ENCODE data around the gene UNC119.

The UNC119 gene

GRCh38 chr17:28541439-28541838, 11.0 kb downstream of the UNC119 start:
- no peak for TF ChIP-seq CREB5 (CRISPR knock-in tag; IDR thresholded peaks at IDR 0.05; ENCODE audit: low read depth)
- no peak for TF ChIP-seq RARB (CRISPR knock-in tag; IDR thresholded peaks at IDR 0.05)
- no peak for TF ChIP-seq ISL1 (CRISPR knock-in tag; IDR thresholded peaks at IDR 0.05)
- no peak for TF ChIP-seq PATZ1 (CRISPR knock-in tag; IDR thresholded peaks at IDR 0.05; ENCODE audit: borderline replicate concordance)
- TF ChIP-seq SNAI2 (CRISPR knock-in tag; IDR thresholded peaks at IDR 0.05): no peak
- no peak for TF ChIP-seq ZNF565 (CRISPR knock-in tag; conservative IDR thresholded peaks at IDR 0.05; ENCODE audit: low read depth)
- TF ChIP-seq ARNTL (CRISPR knock-in tag; IDR thresholded peaks at IDR 0.05; ENCODE audit: borderline replicate concordance, low read depth): no peak
- TF ChIP-seq ZNF8 (CRISPR knock-in tag; IDR thresholded peaks at IDR 0.05): no peak
- no peak for TF ChIP-seq ZNF70 (CRISPR knock-in tag; IDR thresholded peaks at IDR 0.05)
- TF ChIP-seq, protein P1, sequence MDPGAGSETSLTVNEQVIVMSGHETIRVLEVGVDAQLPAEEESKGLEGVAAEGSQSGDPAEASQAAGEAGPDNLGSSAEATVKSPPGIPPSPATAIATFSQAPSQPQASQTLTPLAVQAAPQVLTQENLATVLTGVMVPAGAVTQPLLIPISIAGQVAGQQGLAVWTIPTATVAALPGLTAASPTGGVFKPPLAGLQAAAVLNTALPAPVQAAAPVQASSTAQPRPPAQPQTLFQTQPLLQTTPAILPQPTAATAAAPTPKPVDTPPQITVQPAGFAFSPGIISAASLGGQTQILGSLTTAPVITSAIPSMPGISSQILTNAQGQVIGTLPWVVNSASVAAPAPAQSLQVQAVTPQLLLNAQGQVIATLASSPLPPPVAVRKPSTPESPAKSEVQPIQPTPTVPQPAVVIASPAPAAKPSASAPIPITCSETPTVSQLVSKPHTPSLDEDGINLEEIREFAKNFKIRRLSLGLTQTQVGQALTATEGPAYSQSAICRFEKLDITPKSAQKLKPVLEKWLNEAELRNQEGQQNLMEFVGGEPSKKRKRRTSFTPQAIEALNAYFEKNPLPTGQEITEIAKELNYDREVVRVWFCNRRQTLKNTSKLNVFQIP (CRISPR knock-in tag; IDR thresholded peaks at IDR 0.05; ENCODE audit: borderline replicate concordance, low read depth): no peak
- no peak for TF ChIP-seq ZFP30 (CRISPR knock-in tag; IDR thresholded peaks at IDR 0.05)
- no peak for TF ChIP-seq GLIS3 (CRISPR knock-in tag; IDR thresholded peaks at IDR 0.05)
- ATAC-seq: no peak

DNA sequence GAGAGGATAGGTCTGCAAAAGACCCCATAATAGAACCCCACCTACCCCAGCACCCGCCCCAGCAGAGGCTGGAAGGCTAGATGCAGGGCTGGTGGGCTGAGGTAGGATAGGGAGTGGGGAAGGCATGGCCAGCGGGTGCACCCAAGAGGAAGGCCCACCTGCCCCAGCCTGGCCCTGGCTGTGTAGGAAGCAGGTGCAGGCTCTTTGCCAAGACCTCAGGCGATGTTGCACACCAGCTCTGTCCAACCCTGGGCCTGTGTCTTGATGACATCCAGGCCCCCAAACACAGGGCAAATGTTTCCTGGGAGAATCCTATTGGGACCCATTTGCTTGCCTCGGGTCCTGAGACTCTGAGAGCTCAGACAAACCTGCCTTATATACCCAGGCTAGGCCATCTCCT, 12.2 kb downstream of the UNC119 start:
- TF ChIP-seq PATZ1 (CRISPR knock-in tag; IDR thresholded peaks at IDR 0.05; ENCODE audit: borderline replicate concordance) (no peak), ESRRG (CRISPR knock-in tag; IDR thresholded peaks at IDR 0.05) (no peak), CSDC2 (CRISPR knock-in tag; IDR thresholded peaks at IDR 0.05) (no peak), RARB (CRISPR knock-in tag; IDR thresholded peaks at IDR 0.05) (no peak), TCF4 (CRISPR knock-in tag; IDR thresholded peaks at IDR 0.05; ENCODE audit: borderline replicate concordance) (no peak), ZFP3 (CRISPR knock-in tag; IDR thresholded peaks at IDR 0.05) (no peak), BACH2 (CRISPR knock-in tag; IDR thresholded peaks at IDR 0.05; ENCODE audit: borderline replicate concordance) (no peak), PPARA (CRISPR knock-in tag; IDR thresholded peaks at IDR 0.05; ENCODE audit: borderline replicate concordance) (no peak), ZFP30 (CRISPR knock-in tag; IDR thresholded peaks at IDR 0.05) (no peak), ZNF565 (CRISPR knock-in tag; conservative IDR thresholded peaks at IDR 0.05; ENCODE audit: low read depth) (no peak), CSRNP3 (CRISPR knock-in tag; IDR thresholded peaks at IDR 0.05) (no peak), ZNF8 (CRISPR knock-in tag; IDR thresholded peaks at IDR 0.05) (no peak)
- TF ChIP-seq, protein P2, sequence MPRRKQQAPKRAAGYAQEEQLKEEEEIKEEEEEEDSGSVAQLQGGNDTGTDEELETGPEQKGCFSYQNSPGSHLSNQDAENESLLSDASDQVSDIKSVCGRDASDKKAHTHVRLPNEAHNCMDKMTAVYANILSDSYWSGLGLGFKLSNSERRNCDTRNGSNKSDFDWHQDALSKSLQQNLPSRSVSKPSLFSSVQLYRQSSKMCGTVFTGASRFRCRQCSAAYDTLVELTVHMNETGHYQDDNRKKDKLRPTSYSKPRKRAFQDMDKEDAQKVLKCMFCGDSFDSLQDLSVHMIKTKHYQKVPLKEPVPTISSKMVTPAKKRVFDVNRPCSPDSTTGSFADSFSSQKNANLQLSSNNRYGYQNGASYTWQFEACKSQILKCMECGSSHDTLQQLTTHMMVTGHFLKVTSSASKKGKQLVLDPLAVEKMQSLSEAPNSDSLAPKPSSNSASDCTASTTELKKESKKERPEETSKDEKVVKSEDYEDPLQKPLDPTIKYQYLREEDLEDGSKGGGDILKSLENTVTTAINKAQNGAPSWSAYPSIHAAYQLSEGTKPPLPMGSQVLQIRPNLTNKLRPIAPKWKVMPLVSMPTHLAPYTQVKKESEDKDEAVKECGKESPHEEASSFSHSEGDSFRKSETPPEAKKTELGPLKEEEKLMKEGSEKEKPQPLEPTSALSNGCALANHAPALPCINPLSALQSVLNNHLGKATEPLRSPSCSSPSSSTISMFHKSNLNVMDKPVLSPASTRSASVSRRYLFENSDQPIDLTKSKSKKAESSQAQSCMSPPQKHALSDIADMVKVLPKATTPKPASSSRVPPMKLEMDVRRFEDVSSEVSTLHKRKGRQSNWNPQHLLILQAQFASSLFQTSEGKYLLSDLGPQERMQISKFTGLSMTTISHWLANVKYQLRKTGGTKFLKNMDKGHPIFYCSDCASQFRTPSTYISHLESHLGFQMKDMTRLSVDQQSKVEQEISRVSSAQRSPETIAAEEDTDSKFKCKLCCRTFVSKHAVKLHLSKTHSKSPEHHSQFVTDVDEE (CRISPR knock-in tag; IDR thresholded peaks at IDR 0.05): no peak
- TF ChIP-seq, protein P1 (CRISPR knock-in tag; IDR thresholded peaks at IDR 0.05; ENCODE audit: borderline replicate concordance, low read depth): no peak
- no peak for ATAC-seq

All from SK-N-SH treated with all-trans-retinoic acid at 6 μM for 48 hours (cell line).